Central memory CD8-positive, alpha-beta T cell (primary cell): Measurements from ENCODE around the gene RAB10.

Experiments used
- ATAC-seq: fragments of 150-1000 bp; cut with Tn5 transposase; replicated peaks from 2 replicates; pipeline ENCODE4 v1.10.0; 2022; ENCODE audit warnings: mild to moderate bottlenecking, moderate FRiP score, moderate number of reproducible peaks; ENCODE audit not compliant: poor library complexity, severe bottlenecking; ENCODE audit errors: extremely low read depth
- DNase-seq, 2 donors: peaks; one replicate each; pipeline ENCODE4 v3.0.0; 2021; ENCODE audit warnings: low spot score in 2 of 2
- H3K27ac Mint-ChIP-seq: one replicate; pipeline ENCODE4 v1.8.0; 2022; ENCODE audit warnings: low read depth, mild to moderate bottlenecking, moderate library complexity, mixed read lengths
- H3K27me3 Mint-ChIP-seq: one replicate; pipeline ENCODE4 v1.8.0; 2022; ENCODE audit warnings: mixed read lengths
- H3K36me3 Mint-ChIP-seq: one replicate; pipeline ENCODE4 v1.8.0; 2022; ENCODE audit warnings: mild to moderate bottlenecking, moderate library complexity, mixed read lengths; ENCODE audit not compliant: insufficient read depth
- H3K4me1 Mint-ChIP-seq: one replicate; pipeline ENCODE4 v1.8.0; 2022; ENCODE audit warnings: mixed read lengths
- H3K4me3 Mint-ChIP-seq: one replicate; pipeline ENCODE4 v1.8.0; 2022; ENCODE audit warnings: mild to moderate bottlenecking, moderate library complexity, mixed read lengths
- H3K9me3 Mint-ChIP-seq: one replicate; pipeline ENCODE4 v1.8.0; 2022; ENCODE audit warnings: mixed read lengths

The RAB10 gene

GRCh38 chr2:26126074-26126473 is 92.2 kb downstream of the RAB10 start:
- DNase-seq (no peak), ATAC-seq (no peak)
- H3K27ac Mint-ChIP-seq, result no peak overlapping the region
- no peaks in the 10 kb centered on the region for H3K27me3 Mint-ChIP-seq
- peaks cover 20% of the 10 kb centered on the region for H3K36me3 Mint-ChIP-seq
- no peaks in the 10 kb centered on the region for H3K9me3 Mint-ChIP-seq
- peaks cover 42% of the 10 kb centered on the region for H3K4me1 Mint-ChIP-seq
- H3K4me3 Mint-ChIP-seq, result no peak overlapping the region

GRCh38 chr2:26128176-26128575 is 94.3 kb downstream of the RAB10 start:
- Mint-ChIP-seq H3K4me1 (peaks cover 27% of the 10 kb centered on the region), H3K9me3 (no peaks in the 10 kb centered on the region), H3K4me3 (no peak overlapping the region), H3K27me3 (no peaks in the 10 kb centered on the region), H3K36me3 (peaks cover 26% of the 10 kb centered on the region), H3K27ac (no peak overlapping the region)
- no peak for DNase-seq
- ATAC-seq, result no peak

DNA sequence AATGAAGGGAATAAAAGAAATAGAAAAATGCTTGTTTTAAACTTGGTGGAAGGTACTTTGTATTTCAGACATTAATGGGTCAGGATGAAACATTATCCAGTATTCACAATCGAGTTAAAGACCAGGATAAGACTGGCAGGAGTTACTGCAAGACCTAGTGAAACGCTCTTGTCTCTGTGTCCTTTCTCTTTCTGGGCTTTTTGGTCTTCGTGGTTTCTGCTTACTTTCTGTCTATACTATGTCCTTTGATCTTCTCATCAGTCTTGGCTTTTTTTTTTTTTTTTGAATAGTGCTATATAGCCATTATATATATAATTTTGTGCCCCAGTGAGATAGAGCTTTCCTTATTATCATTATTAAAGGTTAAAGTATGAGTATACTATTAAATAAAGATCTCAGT is 96.9 kb downstream of the RAB10 start:
- H3K27ac Mint-ChIP-seq, result peak overlapping the region; percentile 93
- H3K27me3 Mint-ChIP-seq, result no peaks in the 10 kb centered on the region
- no peak for DNase-seq
- H3K4me1 Mint-ChIP-seq, result peaks cover 15% of the 10 kb centered on the region
- ATAC-seq, result no peak
- peaks cover 41% of the 10 kb centered on the region for H3K36me3 Mint-ChIP-seq
- no peaks in the 10 kb centered on the region for H3K9me3 Mint-ChIP-seq
- no peak overlapping the region for H3K4me3 Mint-ChIP-seq

DNA sequence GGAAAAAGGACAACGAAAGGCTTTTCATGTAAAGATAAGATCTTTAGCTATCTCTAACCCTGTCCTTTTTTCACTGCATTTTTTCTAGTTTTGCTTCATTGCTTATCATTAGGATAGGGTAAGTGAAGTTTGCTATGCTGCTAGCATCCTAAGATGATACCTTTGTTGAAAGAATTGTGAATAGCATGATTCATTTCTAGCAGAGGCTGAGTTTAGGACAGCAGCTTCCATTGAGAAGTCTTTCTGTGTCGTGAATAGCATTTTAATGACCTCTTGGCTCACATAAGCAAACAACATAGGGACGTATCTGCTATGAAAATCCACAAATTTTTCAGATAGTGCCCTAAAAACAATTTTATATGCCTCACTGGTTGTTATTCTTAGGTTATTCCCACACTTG is 102.6 kb downstream of the RAB10 start:
- DNase-seq (no peak), ATAC-seq (no peak)
- H3K27ac Mint-ChIP-seq, result no peak overlapping the region
- H3K36me3 Mint-ChIP-seq, result peaks cover 27% of the 10 kb centered on the region
- H3K9me3 Mint-ChIP-seq, result no peaks in the 10 kb centered on the region
- peaks cover 5% of the 10 kb centered on the region for H3K4me1 Mint-ChIP-seq
- H3K27me3 Mint-ChIP-seq, result no peaks in the 10 kb centered on the region
- no peak overlapping the region for H3K4me3 Mint-ChIP-seq

- Mint-ChIP-seq H3K36me3 (peaks cover 15% of the 10 kb centered on the region), H3K4me1 (peaks cover 5% of the 10 kb centered on the region), H3K27ac (no peak overlapping the region), H3K4me3 (no peak overlapping the region), H3K9me3 (no peaks in the 10 kb centered on the region), H3K27me3 (no peaks in the 10 kb centered on the region)
- ATAC-seq (no peak), DNase-seq (no peak)
Observed at GRCh38 chr2:26139269-26140183, 105.6 kb downstream of the RAB10 start.

DNA sequence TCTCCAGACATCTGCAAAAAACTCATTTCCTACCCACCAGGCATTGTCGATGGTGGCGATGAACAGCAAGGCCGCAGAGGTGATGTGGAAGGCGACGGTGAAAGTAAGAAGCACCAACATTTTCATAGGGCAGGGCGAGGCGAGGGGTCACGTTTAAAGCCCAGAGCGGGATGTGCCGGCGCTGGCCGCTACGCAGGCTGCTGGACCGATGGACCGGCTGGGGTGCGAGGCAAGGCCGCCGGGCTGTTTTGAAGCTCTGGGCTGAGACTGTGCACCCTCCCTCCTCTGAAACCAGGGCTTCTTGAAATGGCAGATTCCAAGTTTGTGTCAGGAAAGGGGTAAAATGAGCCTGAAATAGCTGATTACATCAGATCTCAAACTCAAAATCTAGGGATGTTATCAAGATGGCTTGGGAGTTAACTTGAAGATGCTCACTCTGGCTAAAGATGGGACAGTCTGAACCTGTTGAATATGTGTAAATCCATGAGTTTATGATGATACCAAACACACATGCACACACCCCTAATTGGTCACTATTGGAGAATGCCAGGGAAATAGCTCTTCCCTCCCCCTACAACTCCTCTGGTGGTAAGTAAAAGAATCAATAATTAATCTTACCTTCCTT is 107.4 kb downstream of the RAB10 start:
- Mint-ChIP-seq H3K27ac (no peak overlapping the region), H3K27me3 (no peaks in the 10 kb centered on the region), H3K36me3 (peaks cover 6% of the 10 kb centered on the region), H3K4me1 (no peaks in the 10 kb centered on the region), H3K4me3 (no peak overlapping the region), H3K9me3 (no peaks in the 10 kb centered on the region)
- ATAC-seq (no peak), DNase-seq (no peak)

GRCh38 chr2:26144031-26144430 is 110.1 kb downstream of the RAB10 start:
- H3K4me3 Mint-ChIP-seq, result no peak overlapping the region
- no peaks in the 10 kb centered on the region for H3K4me1 Mint-ChIP-seq
- DNase-seq (no peak), ATAC-seq (no peak)
- no peak overlapping the region for H3K27ac Mint-ChIP-seq
- H3K36me3 Mint-ChIP-seq, result peaks cover 3% of the 10 kb centered on the region
- H3K9me3 Mint-ChIP-seq, result no peaks in the 10 kb centered on the region
- H3K27me3 Mint-ChIP-seq, result peaks cover 20% of the 10 kb centered on the region

DNA sequence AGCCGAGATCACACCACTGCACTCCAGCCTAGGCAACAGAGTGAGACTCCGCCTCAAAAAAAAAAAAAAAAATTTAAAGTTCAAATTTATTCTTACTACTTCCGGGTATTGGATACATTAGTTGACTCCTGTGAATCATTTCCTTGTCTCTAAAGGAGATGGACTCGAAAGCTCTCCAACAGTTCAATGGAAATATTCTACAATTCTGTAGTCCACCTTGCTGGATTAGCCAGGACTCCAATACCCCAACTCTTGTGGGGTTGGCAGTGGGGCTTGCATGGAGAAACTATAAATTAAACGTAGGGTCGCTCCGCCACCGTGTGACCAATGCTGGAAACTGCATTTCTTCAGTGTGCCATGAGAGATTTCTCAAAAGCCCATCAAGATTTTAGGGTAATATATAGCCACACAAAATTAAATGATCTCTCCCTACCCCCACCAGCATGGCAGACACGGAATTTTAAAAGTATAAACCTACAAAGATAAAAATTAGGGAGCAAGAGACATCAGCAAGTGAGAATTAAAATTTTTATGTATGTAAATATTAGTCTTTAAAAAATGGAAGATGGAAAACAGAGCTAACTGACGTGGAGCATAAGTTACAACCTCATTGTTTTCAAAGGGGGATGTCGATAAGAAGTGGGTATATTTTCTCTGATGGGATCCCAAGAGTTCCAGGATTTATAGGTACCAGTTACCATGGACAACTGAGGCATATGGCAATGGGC is 111.2 kb downstream of the RAB10 start:
- Mint-ChIP-seq H3K9me3 (no peaks in the 10 kb centered on the region), H3K27ac (no peak overlapping the region), H3K36me3 (peaks cover 6% of the 10 kb centered on the region), H3K27me3 (peaks cover 31% of the 10 kb centered on the region), H3K4me3 (no peak overlapping the region), H3K4me1 (no peaks in the 10 kb centered on the region)
- ATAC-seq (peak; percentile 32), DNase-seq (peak; percentile 35 to 41)

DNA sequence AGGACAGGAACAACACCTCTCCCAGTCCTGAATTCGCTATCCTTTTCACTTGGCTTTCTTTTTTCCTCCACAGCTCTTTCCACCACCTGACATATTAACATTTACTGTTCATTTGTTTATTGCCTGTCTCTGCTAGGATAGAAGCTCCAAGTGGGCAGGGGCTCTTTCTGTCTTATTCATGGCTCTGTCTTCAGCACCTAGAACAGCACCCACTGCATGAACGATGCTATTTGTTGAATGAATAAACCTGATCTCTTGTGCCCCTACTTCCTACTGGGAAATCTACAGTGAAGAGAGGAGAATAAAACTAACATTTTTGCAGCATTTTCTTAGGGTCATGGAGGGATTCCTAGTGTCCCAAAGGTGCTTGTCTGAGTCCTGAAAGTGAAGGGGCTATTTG is 114.6 kb downstream of the RAB10 start:
- Mint-ChIP-seq H3K4me3 (no peak overlapping the region), H3K27ac (no peak overlapping the region), H3K9me3 (no peaks in the 10 kb centered on the region), H3K27me3 (peaks cover 56% of the 10 kb centered on the region), H3K4me1 (no peaks in the 10 kb centered on the region), H3K36me3 (peaks cover 2% of the 10 kb centered on the region)
- no peak for ATAC-seq
- no peak for DNase-seq

DNA sequence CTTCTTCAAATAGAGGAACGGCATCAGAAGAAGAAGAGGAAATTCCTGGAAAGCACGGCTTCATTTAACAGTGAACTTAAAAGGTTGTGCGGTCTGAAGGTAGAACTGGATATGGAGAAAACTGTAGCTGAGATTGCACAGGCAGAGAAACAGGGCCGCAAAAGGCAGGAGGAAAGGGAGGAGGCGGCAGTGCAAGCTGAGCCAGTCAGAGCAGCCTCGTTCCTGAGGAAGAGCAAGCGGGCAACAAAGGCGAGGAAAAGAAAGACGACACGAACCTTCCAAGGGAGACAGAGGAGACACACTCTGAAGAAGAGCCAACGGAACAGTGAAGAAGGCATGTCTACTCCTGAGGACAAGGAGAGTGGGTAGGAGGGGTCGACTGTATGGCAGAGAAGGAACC is 116.4 kb downstream of the RAB10 start:
- DNase-seq, result no peak
- no peak overlapping the region for H3K4me3 Mint-ChIP-seq
- H3K4me1 Mint-ChIP-seq, result no peaks in the 10 kb centered on the region
- H3K27me3 Mint-ChIP-seq, result peaks cover 56% of the 10 kb centered on the region
- no peaks in the 10 kb centered on the region for H3K9me3 Mint-ChIP-seq
- H3K36me3 Mint-ChIP-seq, result peaks cover 2% of the 10 kb centered on the region
- H3K27ac Mint-ChIP-seq, result no peak overlapping the region
- no peak for ATAC-seq

DNA sequence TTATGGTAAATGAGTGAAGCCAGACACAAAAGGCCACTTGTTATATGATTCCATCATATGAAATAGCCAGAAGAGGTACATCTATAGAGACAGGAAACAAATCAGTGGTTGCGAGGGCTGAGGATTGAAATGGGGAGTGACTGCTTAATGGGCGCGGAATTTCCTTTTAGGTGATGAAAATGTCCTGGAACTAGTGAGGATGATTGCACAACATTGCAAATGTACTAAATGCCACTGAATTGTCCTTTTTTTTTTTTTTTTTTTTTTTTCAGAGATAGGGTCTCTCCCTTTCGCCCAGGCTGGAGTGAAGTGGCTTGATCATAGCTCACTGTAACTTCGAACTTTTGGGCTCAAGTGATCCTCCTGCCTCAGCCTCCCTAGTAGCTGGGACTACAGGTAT is 123.7 kb downstream of the RAB10 start:
- Mint-ChIP-seq H3K27ac (no peak overlapping the region), H3K27me3 (peaks cover 16% of the 10 kb centered on the region), H3K9me3 (no peaks in the 10 kb centered on the region), H3K4me3 (no peak overlapping the region), H3K36me3 (no peaks in the 10 kb centered on the region), H3K4me1 (no peaks in the 10 kb centered on the region)
- DNase-seq (no peak), ATAC-seq (no peak)

GRCh38 chr2:26161926-26162325 is 128.0 kb downstream of the RAB10 start:
- Mint-ChIP-seq H3K4me3 (no peak overlapping the region), H3K4me1 (no peaks in the 10 kb centered on the region), H3K27me3 (peaks cover 8% of the 10 kb centered on the region), H3K27ac (no peak overlapping the region), H3K36me3 (no peaks in the 10 kb centered on the region), H3K9me3 (no peaks in the 10 kb centered on the region)
- DNase-seq (no peak), ATAC-seq (no peak)
